Bronchial epithelial cell (primary cell): ENCODE data around the gene MPIG6B. TPM values are rescaled to one million over a fixed set of nuclear protein-coding genes. Genes with fewer than 3 reads are reported as not detected.

Experiments used
- DNase-seq: peaks from one replicate; pipeline ENCODE4 v3.0.0-alpha.2; 2010; ENCODE audit warnings: low read depth
- FAIRE-seq: peaks from 2 replicates; lab custom pipeline; 2011; peaks lifted over from hg19 to GRCh38; lab: Jason Lieb, UNC
- H3K27me3 ChIP-seq: 2 replicates; pipeline ENCODE4 v1.5.1; 2011; ENCODE audit warnings: low read length; ENCODE audit not compliant: control insufficient read depth, insufficient read depth
- H3K36me3 ChIP-seq: 2 replicates; pipeline ENCODE4 v1.5.1; 2011; ENCODE audit warnings: low read length; ENCODE audit not compliant: control insufficient read depth, insufficient read depth
- H3K4me3 ChIP-seq: 2 replicates; pipeline ENCODE4 v1.5.1; 2011; ENCODE audit warnings: mild to moderate bottlenecking, low read depth, low read length, control low read depth
- total RNA-seq: library from RNA; depleted of rRNA; stranded (reverse); fragments of >200 nt; gene quantifications from 2 replicates; pipeline ENCODE4 v1.2.1, GENCODE V29; 2014
- TF ChIP-seq, protein P1 (sequence below): IDR thresholded peaks from 2 replicates; pipeline ENCODE4 v1.5.1; 2011; ENCODE audit warnings: mild to moderate bottlenecking, moderate library complexity, low read length, control low read depth, inconsistent platforms; ENCODE audit not compliant: insufficient read depth, severe bottlenecking

MPIG6B gene
- total RNA-seq, 1 donor from 2014 or later: not detected

DNA sequence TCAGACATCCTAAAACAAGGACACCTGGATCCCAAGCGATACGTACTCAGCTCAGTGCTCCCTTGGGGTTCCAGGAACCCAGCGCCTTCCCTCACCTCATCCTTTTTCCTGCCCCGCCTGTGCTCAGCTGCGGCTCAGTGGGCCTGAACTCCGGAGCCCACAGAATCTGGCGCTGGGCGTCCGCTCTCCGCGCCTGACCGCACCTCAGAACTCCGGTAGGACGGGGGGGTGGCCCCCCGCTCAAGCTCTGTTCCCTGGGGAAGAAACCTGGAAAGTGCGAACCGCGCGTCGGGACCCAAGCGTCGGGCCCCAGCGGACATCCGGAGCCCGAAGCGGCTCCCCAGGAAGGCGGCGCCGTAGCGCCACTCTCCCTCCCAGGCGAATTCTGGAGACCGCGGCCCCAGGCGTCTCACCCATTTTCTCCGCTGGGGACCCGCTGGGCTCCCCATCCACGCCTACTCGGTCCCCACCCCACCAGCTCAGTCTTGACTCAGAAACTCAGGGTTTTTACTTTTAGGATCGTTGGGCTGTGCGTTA lies 42.0 kb upstream of the MPIG6B start:
- DNase-seq: peak; percentile 17
- TF ChIP-seq, protein P1, sequence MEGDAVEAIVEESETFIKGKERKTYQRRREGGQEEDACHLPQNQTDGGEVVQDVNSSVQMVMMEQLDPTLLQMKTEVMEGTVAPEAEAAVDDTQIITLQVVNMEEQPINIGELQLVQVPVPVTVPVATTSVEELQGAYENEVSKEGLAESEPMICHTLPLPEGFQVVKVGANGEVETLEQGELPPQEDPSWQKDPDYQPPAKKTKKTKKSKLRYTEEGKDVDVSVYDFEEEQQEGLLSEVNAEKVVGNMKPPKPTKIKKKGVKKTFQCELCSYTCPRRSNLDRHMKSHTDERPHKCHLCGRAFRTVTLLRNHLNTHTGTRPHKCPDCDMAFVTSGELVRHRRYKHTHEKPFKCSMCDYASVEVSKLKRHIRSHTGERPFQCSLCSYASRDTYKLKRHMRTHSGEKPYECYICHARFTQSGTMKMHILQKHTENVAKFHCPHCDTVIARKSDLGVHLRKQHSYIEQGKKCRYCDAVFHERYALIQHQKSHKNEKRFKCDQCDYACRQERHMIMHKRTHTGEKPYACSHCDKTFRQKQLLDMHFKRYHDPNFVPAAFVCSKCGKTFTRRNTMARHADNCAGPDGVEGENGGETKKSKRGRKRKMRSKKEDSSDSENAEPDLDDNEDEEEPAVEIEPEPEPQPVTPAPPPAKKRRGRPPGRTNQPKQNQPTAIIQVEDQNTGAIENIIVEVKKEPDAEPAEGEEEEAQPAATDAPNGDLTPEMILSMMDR: peak; percentile 31

DNA sequence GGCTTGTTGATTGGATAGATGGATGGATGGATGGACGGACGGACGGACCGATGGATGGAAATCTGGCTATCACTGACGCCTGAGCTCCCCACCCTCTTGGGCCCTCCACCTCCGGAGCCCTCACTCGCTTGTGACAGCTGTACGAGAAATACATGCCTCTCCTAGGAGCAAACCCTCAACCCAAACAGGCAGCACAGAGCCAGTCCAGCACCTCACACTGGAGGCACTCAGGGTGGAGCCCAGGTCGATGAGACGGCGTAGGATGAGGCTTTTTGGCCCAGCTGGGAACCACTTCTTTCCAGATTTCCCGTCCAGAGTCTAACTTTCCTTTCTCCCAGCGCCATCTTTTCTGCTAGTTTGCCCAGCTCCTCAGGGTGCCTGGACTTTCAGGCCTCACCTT lies 39.6 kb upstream of the MPIG6B start:
- no peak overlapping the region for H3K4me3 ChIP-seq
- H3K27me3 ChIP-seq: no peaks in the 10 kb centered on the region
- no peak for FAIRE-seq
- H3K36me3 ChIP-seq: peaks cover 11% of the 10 kb centered on the region
- DNase-seq: no peak
- TF ChIP-seq, protein P1: no peak

More for the DNA sequence above, 42.0 kb upstream of the MPIG6B start:
- Histone ChIP-seq H3K4me3 (peak overlapping the region; percentile 35), H3K36me3 (no peaks in the 10 kb centered on the region), H3K27me3 (no peaks in the 10 kb centered on the region)
- no peak for FAIRE-seq

DNA sequence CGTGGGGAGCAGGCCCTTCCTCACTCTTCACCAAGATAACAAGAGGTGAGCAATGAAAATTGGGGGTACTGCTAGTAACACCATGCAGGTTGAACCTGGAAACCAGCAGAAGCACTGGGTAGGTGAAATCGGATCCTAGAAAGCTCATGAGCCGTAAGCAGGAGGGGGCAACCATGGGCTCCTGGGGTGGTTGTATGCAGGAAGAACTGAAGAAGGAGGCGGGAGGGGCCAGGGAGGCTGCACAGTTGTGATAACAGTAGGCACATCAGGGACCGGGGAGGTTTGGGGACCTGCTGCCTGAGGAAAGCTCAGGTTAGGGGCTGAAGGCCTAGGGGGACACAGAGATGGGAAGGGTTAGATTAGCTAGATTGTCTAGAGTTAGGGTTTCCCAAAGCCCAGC lies 36.7 kb upstream of the MPIG6B start:
- Histone ChIP-seq H3K27me3 (no peaks in the 10 kb centered on the region), H3K36me3 (peaks cover 24% of the 10 kb centered on the region), H3K4me3 (no peak overlapping the region)
- TF ChIP-seq, protein P1: no peak
- FAIRE-seq (no peak), DNase-seq (no peak)

DNA sequence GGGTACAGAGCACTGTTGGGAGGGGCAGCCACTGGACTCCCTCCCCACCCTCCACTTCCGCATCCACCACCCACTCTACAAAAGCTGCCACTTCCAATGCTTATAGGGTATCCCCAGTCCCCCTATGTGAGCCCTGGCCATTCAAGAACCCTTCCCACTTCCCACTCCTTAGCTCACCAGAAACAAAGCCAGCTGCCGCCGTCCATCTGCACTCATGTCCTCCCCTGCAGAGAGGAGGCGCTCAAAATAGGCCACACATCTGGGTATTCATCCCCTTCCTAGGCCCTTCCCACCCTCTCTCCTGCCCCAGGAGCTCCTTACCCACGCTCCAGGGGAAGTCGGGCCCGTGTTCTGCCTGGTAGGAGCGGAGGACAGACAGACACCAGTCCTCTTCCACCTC lies 35.9 kb upstream of the MPIG6B start:
- Histone ChIP-seq H3K4me3 (no peak overlapping the region), H3K27me3 (no peaks in the 10 kb centered on the region), H3K36me3 (peaks cover 26% of the 10 kb centered on the region)
- DNase-seq: no peak
- FAIRE-seq: no peak
- TF ChIP-seq, protein P1: no peak

DNA sequence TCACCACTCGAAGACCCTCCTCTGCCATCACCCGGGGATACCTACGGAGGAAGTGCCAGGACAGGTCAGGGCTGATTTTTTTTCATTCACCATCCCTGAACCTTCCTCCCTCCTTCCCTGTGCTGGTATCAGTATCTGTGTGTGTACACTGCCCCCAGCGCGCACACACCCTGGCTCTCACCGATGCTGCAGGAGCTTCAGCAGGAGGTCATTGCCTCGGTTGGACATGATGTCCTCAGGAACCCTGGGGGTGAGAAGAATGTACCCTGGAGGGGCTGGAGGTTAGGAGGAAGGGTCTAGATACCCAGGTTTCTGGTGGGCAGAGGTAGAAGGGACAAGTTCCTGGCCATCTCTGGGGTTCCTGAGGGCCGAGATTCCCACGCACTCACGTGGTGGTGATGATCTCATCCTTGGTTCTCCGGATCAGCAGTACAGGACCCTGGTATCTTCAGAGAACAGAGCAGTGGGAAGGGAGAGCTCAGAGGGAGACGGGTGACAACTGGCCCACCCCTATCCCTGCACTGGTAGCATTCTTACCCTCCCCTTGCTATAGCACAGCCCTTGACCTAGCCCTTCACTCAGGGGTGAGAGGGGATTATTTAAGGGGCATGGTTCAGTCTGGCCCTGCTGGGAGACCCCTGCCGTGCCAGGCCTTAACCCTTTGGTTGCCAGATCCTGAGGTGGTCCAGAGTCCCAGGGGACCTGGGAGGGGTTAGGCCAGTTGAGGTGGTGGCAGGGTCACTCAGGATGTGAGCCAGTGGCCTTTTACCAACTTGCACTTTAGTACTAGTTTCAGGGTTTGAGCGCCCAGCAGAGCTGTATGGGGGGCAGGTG lies 35.1 kb upstream of the MPIG6B start:
- TF ChIP-seq, protein P1: no peak
- peaks cover 27% of the 10 kb centered on the region for H3K36me3 ChIP-seq
- FAIRE-seq: no peak

More for the DNA sequence above, 35.1 kb upstream of the MPIG6B start:
- no peak for DNase-seq
- no peak overlapping the region for H3K4me3 ChIP-seq
- H3K27me3 ChIP-seq: no peaks in the 10 kb centered on the region
